ENCODE data around the gene CLIP3.

GRCh38 chr19:36049080-36049698 lies 16.5 kb upstream of the CLIP3 start:
- no peak for TF ChIP-seq CTCF (IDR thresholded peaks at IDR 0.05)
- TF ChIP-seq POLR2A (IDR thresholded peaks at IDR 0.05): no peak

All from right lobe of liver (tissue), 4 donors.